ENCODE results near the gene GABRR1.

Gene GABRR1

DNA sequence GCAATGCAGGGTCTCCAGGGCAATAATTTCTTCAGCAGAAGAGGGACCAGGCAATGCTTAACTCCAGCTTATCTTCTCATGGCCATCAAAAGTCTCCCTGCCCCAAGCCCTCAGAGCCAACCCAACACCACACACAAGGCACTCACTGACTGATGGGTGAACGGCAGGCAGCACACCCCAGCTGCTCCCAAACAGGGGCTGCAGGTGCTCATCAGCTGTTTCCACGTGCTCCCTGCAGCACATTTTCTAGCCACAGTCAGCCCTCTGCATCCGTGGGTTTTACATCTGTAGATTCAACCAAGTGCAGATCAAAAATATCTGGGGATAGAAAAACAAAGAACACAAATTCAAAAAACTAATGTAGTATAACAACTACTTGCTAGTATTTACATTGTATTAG is 4.0 kb upstream of the GABRR1 start:
- in situ Hi-C loops (cut with HindIII; ENCODE audit: low sequenced_read_pairs), result no loop called here

DNA sequence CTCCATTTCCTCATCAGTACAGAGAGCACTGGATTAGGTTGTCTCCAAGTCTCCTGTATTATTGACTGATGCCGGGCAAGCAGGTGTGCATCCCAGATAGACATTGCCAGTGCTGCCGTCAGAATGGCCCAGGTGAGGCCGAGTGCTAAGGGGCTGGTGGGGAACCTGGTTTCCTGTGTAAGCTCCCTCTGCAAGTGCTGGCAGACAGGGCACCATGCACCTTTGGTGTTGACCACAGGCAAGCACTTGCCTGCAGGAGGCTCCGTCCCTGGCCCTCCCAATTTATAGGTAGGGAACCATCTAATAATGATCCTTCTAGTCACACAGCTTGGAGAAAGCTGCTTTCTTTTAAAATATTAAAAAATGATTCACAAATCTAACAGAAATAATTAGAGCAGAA is 747 bp downstream of the GABRR1 start:
- in situ Hi-C loops (cut with HindIII; ENCODE audit: low sequenced_read_pairs), result no loop called here

DNA sequence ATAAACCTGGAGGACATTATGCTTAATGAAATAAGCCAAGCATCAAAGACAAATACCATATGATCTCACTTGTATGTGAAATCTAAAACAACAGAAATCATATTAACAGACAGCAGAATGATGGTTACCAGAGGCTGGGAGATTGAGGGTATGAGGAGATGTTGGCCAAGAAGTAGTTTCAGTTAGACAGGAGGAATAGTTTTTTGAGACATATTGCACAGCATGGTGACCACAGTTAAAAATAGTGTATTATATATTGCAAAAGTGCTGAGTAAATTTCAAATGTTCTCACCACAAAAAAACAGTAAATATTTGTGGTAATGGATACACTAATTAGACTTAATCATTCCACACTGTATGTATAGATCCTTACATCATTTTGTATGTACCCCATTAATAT is 1.8 kb downstream of the GABRR1 start:
- in situ Hi-C loops (cut with HindIII; ENCODE audit: low sequenced_read_pairs), result no loop called here

DNA sequence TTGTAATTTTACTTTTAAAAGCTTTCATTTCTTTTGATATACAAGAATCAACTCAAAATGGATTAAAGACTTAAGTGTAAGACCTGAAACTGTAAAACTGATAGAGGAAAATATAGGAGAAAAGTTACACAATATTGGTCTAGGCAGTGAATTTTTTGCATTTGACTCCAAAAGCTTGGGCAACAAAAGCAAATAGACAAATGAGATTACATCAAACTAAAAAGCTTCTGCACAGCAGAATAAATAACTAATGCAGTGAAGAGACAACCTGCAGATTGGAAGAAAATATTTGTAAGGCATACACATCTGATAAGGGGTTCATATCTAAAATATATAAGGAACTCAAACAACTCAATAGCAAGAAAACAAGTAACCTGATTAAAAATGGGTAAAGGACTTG is 3.0 kb downstream of the GABRR1 start:
- in situ Hi-C loops (cut with HindIII; ENCODE audit: low sequenced_read_pairs), result no loop called here

DNA sequence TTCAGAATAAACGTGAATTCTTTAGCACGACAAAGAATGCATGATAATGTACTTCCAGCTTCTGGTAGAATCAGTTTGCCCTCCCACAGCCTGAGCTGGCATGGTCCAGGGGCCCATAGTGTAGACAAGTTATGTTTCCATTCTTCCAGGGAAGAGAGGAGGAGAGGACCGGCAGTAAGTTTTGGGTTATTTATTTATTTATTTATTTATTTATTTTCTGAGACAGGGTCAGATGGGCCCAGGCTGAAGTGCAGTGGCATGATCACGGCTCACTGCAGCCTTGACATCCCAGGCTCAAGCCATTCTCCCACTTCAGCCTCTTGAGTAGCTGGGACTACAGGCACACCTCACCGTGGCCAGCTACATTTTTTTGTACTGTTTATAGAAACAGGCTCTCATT is 4.7 kb downstream of the GABRR1 start:
- in situ Hi-C loops (cut with HindIII; ENCODE audit: low sequenced_read_pairs), result no loop called here

DNA sequence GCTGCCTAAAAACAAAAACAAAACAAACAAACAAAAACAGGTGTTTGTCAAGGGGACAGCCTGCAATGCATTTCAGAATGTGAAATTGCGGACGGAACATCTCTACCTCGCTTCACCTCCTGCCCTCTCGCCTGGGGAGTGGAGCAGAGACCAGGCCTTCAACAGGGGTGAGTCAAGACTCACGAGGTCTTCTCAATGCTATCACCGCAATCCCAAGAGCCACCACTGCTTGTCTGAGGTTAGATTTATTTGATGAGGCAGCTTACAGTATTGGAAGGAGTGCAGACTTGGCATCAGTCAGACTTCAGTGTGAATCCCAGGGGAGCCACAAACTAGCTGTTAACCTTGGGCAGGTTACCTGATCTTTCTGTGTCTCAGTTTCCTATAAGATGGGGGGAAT is 7.7 kb downstream of the GABRR1 start:
- in situ Hi-C loops (cut with HindIII; ENCODE audit: low sequenced_read_pairs), result no loop called here

DNA sequence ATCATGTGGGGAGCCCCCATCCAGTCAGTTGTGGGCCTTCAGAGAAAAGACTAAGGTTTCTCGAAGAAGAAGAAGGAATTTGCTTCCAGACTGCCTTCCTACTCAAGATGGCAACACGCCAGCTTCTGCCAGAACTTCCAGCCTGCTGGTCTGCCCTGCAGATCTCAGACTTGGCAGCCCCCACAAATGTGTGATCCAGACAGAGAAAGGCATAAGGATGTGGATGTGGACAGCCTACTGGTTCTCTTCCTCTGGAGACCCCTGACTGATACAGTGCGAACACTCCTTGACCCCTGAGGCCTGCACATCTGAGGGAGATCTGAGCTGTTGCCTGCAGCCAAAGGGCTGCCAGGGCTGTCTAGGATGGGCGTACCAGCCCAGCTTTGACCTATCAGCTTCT is 8.6 kb downstream of the GABRR1 start:
- in situ Hi-C loops (cut with HindIII; ENCODE audit: low sequenced_read_pairs), result no loop called here

DNA sequence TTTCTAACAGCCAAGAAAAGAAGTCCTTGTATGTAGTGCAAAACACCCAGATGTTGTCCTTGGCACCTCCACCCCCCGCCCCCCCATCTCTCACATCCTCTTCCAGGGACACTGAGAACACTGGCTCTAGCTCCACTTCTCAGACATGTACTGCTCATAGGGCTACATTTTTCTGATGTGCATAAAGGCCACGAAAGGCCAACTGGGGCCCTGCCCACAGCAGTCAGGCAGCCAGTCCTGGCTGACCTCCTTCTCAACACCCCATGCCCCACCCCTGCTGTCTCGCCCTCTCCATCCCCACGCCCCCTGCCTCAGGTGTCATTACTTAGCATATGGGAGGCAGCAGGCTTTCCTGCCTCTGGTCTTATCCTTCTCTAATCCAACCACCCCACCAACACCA is 11.3 kb downstream of the GABRR1 start:
- in situ Hi-C loops (cut with HindIII; ENCODE audit: low sequenced_read_pairs), result no loop called here

DNA sequence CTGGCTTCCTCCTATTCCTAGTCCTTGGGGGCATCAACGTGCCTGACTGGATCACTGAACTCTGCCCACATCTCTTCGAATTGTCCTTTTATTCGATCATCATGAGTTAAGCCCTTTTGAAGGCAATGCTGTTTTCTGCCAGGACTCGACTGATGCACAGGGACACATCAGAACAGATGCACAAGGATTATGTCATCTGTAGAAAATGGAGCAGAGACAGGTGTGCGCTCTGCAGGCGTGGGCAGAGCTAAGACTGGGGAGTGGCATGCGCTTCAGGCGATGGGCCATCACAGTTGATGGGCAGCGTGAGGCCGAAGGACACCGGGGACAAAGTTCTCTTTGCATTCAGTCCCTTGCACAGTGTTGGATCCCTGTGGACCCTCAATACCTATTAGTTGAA is 13.1 kb downstream of the GABRR1 start:
- in situ Hi-C loops (cut with HindIII; ENCODE audit: low sequenced_read_pairs), result loop anchor here (5.0 kb wide), 1 partner anchor 53 kb away; no protein-coding TSS in a partner anchor

DNA sequence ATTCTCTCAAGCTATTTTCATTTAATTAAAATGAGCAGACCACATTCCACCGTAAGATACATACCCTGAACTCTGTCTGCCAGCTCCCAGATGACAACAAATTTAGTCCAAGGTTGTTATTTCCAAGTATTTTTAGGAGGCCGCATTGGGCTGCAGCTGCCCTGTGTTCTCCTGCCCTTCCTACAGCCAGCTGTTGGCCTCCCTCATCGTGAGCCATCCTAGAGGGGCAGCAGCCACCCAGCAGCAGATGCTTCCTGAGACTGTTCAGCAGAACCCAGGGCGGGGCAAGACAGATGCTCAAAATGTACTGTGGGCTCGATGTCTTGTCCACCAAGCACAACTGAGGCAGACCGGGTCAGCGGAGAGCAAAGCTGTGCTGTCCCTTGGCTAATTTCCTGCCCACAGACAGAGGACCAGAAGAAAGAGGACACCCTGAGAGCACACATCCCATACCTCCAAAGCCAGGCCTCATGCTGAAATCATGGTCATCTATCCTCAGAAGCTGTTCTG is 16.4 kb downstream of the GABRR1 start:
- in situ Hi-C loops (cut with HindIII; ENCODE audit: low sequenced_read_pairs), result loop anchor here (5.0 kb wide), 1 partner anchor 57 kb away; no protein-coding TSS in a partner anchor

DNA sequence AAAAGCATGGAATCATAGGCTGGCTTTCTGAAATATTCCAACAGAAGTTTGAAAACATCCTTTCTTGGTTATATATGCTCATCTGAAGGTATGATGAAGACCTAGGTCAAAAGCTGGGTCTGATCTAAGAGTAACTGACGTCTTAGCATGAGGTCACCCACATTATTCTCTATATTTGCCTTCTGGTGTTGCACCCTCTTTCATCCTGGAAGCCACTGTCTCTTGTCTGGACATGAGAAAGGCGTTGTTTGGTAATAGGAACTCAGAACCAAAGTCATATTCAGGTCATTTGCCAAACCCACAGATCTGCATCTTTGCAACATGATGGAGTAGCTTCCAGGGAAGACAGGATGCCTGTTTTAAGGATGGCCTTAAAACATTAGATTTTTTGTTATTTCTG is 17.6 kb downstream of the GABRR1 start:
- in situ Hi-C loops (cut with HindIII; ENCODE audit: low sequenced_read_pairs), result no loop called here

DNA sequence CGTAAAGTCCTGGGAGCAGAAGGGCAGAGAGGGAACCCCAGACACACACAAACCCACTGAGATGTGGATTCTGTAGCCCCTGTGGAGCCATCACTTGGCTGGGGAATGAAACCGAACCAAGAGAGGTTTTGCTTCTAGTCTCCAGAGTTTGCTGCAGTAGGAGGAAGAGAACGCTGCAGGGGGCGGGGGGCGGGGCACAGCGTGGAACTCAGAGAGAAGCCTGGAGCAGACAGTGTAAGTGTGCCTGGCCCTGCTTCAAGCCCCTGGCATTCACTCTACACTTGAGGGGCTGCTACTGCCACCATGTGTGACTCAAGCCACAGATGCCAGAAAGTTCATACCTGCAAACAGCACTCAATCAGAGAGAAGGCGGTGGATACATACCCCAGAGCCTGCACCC is 18.9 kb downstream of the GABRR1 start:
- in situ Hi-C loops (cut with HindIII; ENCODE audit: low sequenced_read_pairs), result no loop called here

DNA sequence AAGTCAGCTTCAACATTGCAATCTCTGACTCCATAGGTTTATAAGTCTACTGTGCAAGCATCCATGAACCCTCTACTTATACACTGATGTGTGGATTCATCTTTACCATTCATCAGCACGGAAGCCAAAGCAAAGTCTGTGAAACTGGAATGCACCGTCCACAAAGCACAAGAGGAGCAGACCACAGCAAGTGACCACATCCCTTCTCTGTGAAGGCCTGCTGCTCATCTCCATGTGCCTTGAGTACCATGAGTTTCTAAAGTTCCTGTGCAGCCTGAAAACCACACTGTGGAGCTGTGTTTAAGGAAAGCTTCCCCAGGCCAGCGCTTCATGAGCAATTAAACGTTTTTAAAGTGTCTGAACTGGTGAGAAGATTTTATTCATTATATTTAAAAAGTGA is 20.0 kb downstream of the GABRR1 start:
- in situ Hi-C loops (cut with HindIII; ENCODE audit: low sequenced_read_pairs), result no loop called here

DNA sequence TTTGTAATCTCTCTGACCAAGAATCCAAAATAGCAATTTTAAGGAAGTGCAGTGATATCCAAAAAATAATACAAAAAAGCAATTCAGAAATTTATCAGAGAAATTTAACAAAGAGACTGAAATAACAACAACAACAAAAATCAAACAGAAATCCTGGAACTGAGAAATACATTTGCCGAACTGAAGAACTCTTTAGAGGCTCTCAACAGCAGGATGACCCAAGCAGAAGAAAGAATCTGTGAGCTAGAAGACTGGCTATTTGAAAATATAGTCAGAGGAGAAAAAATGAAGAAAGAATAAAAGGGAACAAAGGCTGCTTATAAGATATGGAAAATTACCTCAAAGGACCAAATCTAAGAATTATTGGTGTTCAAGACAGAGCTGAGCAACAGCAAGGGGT is 22.6 kb downstream of the GABRR1 start:
- in situ Hi-C loops (cut with HindIII; ENCODE audit: low sequenced_read_pairs), result loop anchor here (5.0 kb wide), 1 partner anchor 93 kb away; no protein-coding TSS in a partner anchor

DNA sequence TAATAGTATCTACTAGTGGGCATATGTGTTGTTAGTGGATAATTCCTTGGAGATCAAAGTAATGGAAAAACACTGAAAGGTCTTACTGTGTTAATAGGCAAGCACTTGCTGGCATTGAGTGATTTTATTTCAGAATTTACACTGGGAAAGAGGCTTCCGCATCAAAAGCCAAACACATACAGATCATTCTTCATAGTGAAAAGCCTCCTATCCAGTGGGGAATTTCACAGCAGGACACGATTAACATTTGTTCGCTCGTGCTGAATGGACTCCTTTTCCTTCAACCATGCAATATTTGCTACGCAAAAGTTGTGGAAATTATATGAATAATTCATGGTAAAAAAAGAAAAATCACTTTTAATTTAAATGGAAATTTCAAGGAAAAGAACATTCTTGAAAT is 26.4 kb downstream of the GABRR1 start:
- in situ Hi-C loops (cut with HindIII; ENCODE audit: low sequenced_read_pairs), result loop anchor here (5.0 kb wide), 1 partner anchor 97 kb away; no protein-coding TSS in a partner anchor

DNA sequence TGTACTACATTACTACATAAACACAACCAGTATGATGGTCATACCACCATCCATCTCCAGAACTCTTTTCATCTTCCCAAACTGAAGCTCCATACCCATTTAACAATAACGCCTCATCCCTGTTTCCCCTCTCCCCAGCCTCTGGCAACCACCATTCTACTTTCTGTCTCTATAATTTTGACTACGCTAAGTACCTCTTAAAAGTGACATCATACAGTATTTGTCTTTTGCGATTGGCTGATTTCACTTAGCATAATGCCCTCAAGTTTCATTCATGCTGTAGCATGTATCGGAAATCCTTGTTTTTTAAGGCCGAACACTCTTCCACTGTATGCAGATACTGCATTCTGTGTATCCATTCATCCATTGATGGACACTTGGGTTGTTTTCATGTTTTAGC is 29.7 kb downstream of the GABRR1 start:
- in situ Hi-C loops (cut with HindIII; ENCODE audit: low sequenced_read_pairs), result no loop called here

DNA sequence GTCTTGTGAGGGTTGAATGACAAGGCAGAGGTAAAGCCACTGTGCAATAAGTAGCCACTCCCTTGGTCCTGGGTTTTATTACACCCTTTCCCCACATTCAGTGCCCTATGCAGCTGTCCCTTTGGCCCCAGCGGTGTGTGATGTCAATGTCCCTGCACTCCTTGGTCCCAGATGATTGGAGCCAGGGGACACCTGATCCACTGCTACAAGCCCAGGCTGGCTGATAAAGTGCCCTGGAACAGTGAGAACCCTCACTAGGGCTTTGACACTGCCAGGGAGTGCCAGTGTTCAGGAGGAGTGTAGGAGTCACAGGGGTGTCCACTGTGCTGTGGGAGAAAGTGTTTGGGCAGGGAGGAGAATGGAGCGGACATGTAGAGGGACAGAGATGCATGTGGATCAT is 30.4 kb downstream of the GABRR1 start:
- in situ Hi-C loops (cut with HindIII; ENCODE audit: low sequenced_read_pairs), result no loop called here

DNA sequence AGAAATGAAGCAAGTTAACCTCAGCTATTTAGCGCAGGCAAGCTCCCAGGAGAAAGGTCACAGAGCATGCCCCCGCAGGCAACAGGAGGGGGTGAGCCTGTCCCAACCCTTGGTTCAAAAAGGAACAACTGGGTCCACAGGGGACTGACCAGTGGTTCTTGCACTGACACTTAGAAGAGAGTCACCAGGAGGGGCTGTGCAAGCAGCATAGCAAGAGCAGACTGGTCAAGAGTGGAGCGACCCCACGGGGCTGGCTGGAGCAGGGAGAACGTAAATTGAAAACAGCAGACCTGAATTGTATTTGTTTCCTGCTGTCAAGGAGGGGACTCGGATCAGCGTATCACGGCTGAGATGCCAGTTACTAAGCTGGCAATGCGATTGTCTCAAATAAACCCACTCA is 32.8 kb downstream of the GABRR1 start:
- in situ Hi-C loops (cut with HindIII; ENCODE audit: low sequenced_read_pairs), result no loop called here

DNA sequence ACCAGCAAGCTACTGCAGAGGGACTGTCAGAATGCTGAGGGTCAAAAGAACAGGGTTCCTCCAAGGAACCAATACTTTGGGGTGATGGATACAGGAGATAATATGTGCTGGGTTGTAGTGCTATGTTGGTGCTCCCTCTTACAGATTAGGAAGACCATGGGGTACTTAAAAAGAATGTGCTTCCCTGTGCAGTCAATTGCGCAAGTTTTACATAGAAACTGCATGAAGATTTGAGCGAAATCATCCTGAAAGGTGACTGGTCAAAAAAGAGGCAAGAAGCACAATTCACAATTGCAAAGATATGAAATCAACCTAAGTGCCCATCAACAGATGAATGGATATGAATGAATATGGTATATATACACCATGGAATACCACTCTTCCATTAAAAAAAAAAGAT is 33.9 kb downstream of the GABRR1 start:
- in situ Hi-C loops (cut with HindIII; ENCODE audit: low sequenced_read_pairs), result no loop called here

DNA sequence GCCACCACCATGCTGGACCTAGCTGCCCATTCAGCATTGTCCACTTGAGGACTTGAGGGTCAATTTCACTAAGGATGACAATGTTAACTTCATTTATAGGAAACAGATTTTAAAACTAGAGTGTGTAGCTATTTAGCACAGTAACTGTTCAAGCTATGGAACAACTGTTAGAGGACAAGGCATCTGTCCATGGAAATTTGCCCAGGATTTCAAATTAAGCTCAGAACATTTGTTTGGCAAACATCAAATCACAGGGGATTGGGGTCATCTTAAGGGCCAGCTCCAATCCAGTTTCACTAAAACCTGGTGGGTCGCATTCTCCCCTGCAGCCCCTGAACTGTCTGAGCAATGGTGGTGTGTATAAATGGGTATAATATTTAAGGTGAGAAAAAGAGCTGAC is 36.2 kb downstream of the GABRR1 start:
- in situ Hi-C loops (cut with HindIII; ENCODE audit: low sequenced_read_pairs), result no loop called here

DNA sequence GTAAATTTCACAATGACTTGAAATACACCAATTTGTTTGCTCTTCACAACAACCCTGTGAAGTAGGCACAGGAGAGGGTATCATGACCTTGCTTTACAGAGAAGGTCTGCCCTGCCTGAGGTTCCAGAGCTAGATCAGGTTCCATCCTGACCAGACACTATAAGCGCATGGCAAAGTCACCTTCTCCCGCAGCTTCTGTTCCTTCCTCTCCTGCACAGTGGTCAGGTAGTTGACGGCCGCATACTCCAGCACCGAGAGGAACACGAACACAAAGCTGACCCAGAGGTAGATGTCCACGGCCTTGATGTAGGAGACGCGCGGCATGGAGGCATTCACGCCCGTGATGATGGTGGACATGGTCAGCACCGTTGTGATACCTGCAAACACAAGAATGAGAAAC is 37.0 kb downstream of the GABRR1 start:
- in situ Hi-C loops (cut with HindIII; ENCODE audit: low sequenced_read_pairs), result no loop called here

DNA sequence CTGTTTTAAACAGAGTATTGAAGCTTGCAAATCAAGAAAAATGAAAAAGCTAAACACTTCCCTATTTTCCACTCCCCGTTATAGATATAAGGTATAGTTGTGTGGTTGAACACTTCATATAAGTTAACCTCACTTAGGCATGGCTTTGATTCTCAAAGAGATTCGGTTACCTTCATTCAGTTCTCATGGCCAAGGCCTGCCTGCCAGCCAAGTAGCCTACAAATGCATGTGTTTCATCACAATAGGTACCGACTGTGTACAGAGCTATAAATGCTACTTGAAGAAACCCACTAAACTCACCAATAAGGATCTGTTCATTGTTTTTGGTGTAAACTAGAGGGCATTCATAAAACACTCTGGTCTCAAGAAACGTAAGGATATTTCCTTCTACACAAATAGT is 43.5 kb downstream of the GABRR1 start:
- in situ Hi-C loops (cut with HindIII; ENCODE audit: low sequenced_read_pairs), result no loop called here

DNA sequence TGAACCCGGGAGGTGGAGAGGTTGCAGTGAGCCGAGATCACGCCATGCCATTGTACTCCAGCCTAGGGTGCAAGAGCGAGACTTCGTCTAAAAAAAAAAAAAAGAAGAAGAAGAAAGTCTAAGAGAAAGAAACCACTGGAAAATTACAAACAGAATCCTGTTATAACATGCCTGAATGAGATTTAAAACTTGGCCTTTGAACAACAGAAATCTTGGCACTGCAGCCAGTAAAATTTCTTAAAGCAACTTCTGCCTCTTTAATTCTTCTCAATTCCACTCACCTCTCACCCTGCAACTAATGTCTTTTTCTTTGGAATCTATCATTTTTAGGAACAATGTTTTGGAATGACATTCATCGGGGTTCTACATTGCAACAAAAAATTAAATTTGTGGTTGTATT is 45.0 kb downstream of the GABRR1 start:
- in situ Hi-C loops (cut with HindIII; ENCODE audit: low sequenced_read_pairs), result no loop called here

DNA sequence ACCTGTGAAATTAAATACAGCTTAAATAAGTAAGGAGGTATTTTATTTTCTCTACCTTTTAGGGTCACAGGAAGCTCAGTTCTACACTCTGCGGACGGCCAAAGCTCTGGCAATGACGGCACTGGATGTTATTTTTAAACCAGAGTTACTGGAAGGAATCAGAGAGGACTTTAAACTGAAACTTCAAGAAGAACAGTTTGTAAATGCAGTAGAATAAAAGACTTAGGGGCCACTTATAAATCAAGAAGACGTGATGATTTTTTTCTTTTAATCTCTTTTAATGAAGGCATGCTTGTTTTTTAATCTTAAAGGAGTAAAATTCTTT is 55.1 kb downstream of the GABRR1 start:
- in situ Hi-C loops (cut with HindIII; ENCODE audit: low sequenced_read_pairs), result no loop called here

Data from endothelial cell of hepatic sinusoid (primary cell).